VCaP (cell line): ENCODE results near the gene HOXD3.

Experiments
- H3K27ac ChIP-seq: fragments of 450-650 bp; 2 replicates; pipeline ENCODE4 v1.5.1; 2017
- CTCF ChIP-seq: fragments of 450-650 bp; conservative IDR thresholded peaks from 2 replicates; pipeline ENCODE4 v1.5.1; 2017; ENCODE audit warnings: mild to moderate bottlenecking, moderate library complexity

Gene HOXD3

GRCh38 chr2:176124110-176124946 is 32.8 kb upstream of the HOXD3 start:
- H3K27ac ChIP-seq, result no peak overlapping the region
- no peak for TF ChIP-seq CTCF

GRCh38 chr2:176124947-176125771 is 31.9 kb upstream of the HOXD3 start:
- no peak overlapping the region for H3K27ac ChIP-seq
- no peak for TF ChIP-seq CTCF

GRCh38 chr2:176125772-176126054 is 31.4 kb upstream of the HOXD3 start:
- no peak for TF ChIP-seq CTCF
- no peak overlapping the region for H3K27ac ChIP-seq

GRCh38 chr2:176126929-176127773 is 30.0 kb upstream of the HOXD3 start:
- no peak overlapping the region for H3K27ac ChIP-seq
- peak; percentile 91 for TF ChIP-seq CTCF

GRCh38 chr2:176127774-176128072 is 29.4 kb upstream of the HOXD3 start:
- H3K27ac ChIP-seq, result no peak overlapping the region
- no peak for TF ChIP-seq CTCF

GRCh38 chr2:176128172-176128981 is 28.7 kb upstream of the HOXD3 start:
- no peak overlapping the region for H3K27ac ChIP-seq
- TF ChIP-seq CTCF, result no peak
